Tibial nerve (tissue), 4 donors: ENCODE data around the gene LIN9. TPM values are rescaled to one million over a fixed set of nuclear protein-coding genes. Genes with fewer than 3 reads are reported as not detected.

Experiments
- DNase-seq, 2 donors: peaks; one replicate each; pipeline ENCODE4 v3.0.0-alpha.2; 2019; ENCODE audit warnings: low spot score in 2 of 2
- H3K27ac ChIP-seq, 4 donors: fragments of 200-600 bp; sonication (generic) in 3 of 4; one replicate each; pipeline ENCODE4 v1.5.1; 2017 to 2019; ENCODE audit warnings: mild to moderate bottlenecking in 1 of 4
- H3K27me3 ChIP-seq, 2 donors: fragments of 200-600 bp; sonication (generic) in 1 of 2; one replicate each; pipeline versions ENCODE4 v1.5.1 to v1.6.0; 2017 to 2019
- H3K36me3 ChIP-seq, 3 donors: fragments of 200-600 bp; sonication (generic); one replicate each; pipeline ENCODE4 v1.5.1; 2018 to 2019
- H3K4me1 ChIP-seq, 4 donors: fragments of 200-600 bp; sonication (generic) in 3 of 4; one replicate each; pipeline ENCODE4 v1.5.1; 2017 to 2019
- H3K4me3 ChIP-seq, 4 donors: fragments of 200-600 bp; sonication (generic) in 3 of 4; one replicate each; pipeline ENCODE4 v1.5.1; 2017 to 2019; ENCODE audit warnings: mild to moderate bottlenecking in 1 of 4, moderate library complexity in 1 of 4
- H3K9me3 ChIP-seq, 4 donors: fragments of 200-600 bp; sonication (generic) in 3 of 4; one replicate each; pipeline ENCODE4 v1.5.1; 2017 to 2019
- CTCF ChIP-seq, 5 experiments: fragments of 200-600 bp in 3 of 5; fragments of 450-650 bp in 2 of 5; sonication (generic) in 3 of 5; IDR thresholded peaks; one replicate each; pipeline ENCODE4 v1.5.1; 2016 to 2019; ENCODE audit warnings: antibody characterized with exemption in 5 of 5, mild to moderate bottlenecking in 3 of 5, moderate library complexity in 2 of 5
- EP300 ChIP-seq, 2 donors: sonication (generic); formaldehyde crosslinking; IDR thresholded peaks; one replicate each; pipeline ENCODE4 v1.6.1; 2017; ENCODE audit warnings: antibody characterized with exemption in 2 of 2, mild to moderate bottlenecking in 1 of 2
- POLR2A ChIP-seq, 2 donors: fragments of 450-650 bp; IDR thresholded peaks; one replicate each; pipeline ENCODE4 v1.6.1; 2017; ENCODE audit warnings: antibody characterized with exemption in 2 of 2, mild to moderate bottlenecking in 2 of 2, moderate library complexity in 2 of 2
- WGBS, 2 donors: methylation state at CpG; one replicate each; pipeline ENCODE4 v1.1.5; 2018; 5-methylcytosine and 5-hydroxymethylcytosine counted together
- total RNA-seq, 4 donors: library from RNA; depleted of rRNA; stranded (reverse); fragments of >200 nt; gene quantifications; one replicate each; pipeline ENCODE4 v1.1.0, GENCODE V29; 2016

The LIN9 gene
- total RNA-seq, 4 donors from 2014 or later = 1.3 to 2.4 (median 2.2) TPM

- Histone ChIP-seq H3K27ac (no peak overlapping the region), H3K4me1 (peaks cover 0 to 19% (median 8%) of the 10 kb centered on the region in 4 donors), H3K27me3 (no peaks in the 10 kb centered on the region), H3K36me3 (peaks cover 0 to 5% (median 0%) of the 10 kb centered on the region in 3 donors), H3K9me3 (no peaks in the 10 kb centered on the region), H3K4me3 (no peak overlapping the region)
- TF ChIP-seq EP300 (IDR thresholded peaks at IDR 0.05) = no peak
- no peak for TF ChIP-seq CTCF (IDR thresholded peaks at IDR 0.05)
- no peak for TF ChIP-seq POLR2A (IDR thresholded peaks at IDR 0.05)
- WGBS, 2 donors = 90 to 91% methylated on average over 5 of the region's 5 CpGs
- no peak for DNase-seq
These were observed 3.8 kb downstream of the LIN9 start for GRCh38 chr1:226305184-226305583.

- peaks cover 0 to 8% (median 0%) of the 10 kb centered on the region in 3 donors for H3K36me3 ChIP-seq
- DNase-seq = no peak
- H3K27ac ChIP-seq = no peak overlapping the region
- 91 to 94% methylated on average over 4 of the region's 4 CpGs for WGBS, 2 donors
- H3K27me3 ChIP-seq = no peaks in the 10 kb centered on the region
- no peak overlapping the region for H3K4me3 ChIP-seq
- H3K9me3 ChIP-seq = no peaks in the 10 kb centered on the region
- no peak for TF ChIP-seq POLR2A (IDR thresholded peaks at IDR 0.05)
- no peak for TF ChIP-seq CTCF (IDR thresholded peaks at IDR 0.05)
- no peak for TF ChIP-seq EP300 (IDR thresholded peaks at IDR 0.05)
- peaks cover 0 to 11% (median under 1%) of the 10 kb centered on the region in 4 donors for H3K4me1 ChIP-seq
These were observed 4.5 kb downstream of the LIN9 start for GRCh38 chr1:226304291-226304955.

GRCh38 chr1:226302731-226303130 lies 6.2 kb downstream of the LIN9 start:
- DNase-seq = no peak
- WGBS, 2 donors = 94 to 98% methylated on average over 1 of the region's 1 CpG

GRCh38 chr1:226296911-226297310 lies 12.1 kb downstream of the LIN9 start:
- Histone ChIP-seq H3K27ac (no peak overlapping the region), H3K27me3 (no peaks in the 10 kb centered on the region), H3K9me3 (no peaks in the 10 kb centered on the region), H3K36me3 (peaks cover 0 to 56% (median 0%) of the 10 kb centered on the region in 3 donors), H3K4me3 (no peak overlapping the region), H3K4me1 (no peaks in the 10 kb centered on the region)
- DNase-seq = no peak
- TF ChIP-seq CTCF (IDR thresholded peaks at IDR 0.05) (no peak), EP300 (IDR thresholded peaks at IDR 0.05) (no peak), POLR2A (IDR thresholded peaks at IDR 0.05) (no peak)
- WGBS, 2 donors = 96% methylated on average over 5 of the region's 5 CpGs

More at GRCh38 chr1:226302731-226303130, 6.2 kb downstream of the LIN9 start:
- TF ChIP-seq POLR2A (IDR thresholded peaks at IDR 0.05) (no peak), EP300 (IDR thresholded peaks at IDR 0.05) (no peak), CTCF (IDR thresholded peaks at IDR 0.05) (no peak)
- Histone ChIP-seq H3K4me3 (no peak overlapping the region), H3K27me3 (no peaks in the 10 kb centered on the region), H3K9me3 (no peaks in the 10 kb centered on the region), H3K36me3 (peaks cover 0 to 18% (median 0%) of the 10 kb centered on the region in 3 donors), H3K4me1 (peaks cover 0 to 2% (median 0%) of the 10 kb centered on the region in 4 donors), H3K27ac (no peak overlapping the region)

GRCh38 chr1:226293553-226293920 lies 15.4 kb downstream of the LIN9 start:
- H3K36me3 ChIP-seq = peaks cover 0 to 50% (median 0%) of the 10 kb centered on the region in 3 donors
- no peaks in the 10 kb centered on the region for H3K27me3 ChIP-seq
- TF ChIP-seq POLR2A (IDR thresholded peaks at IDR 0.05) (no peak), EP300 (IDR thresholded peaks at IDR 0.05) (no peak), CTCF (IDR thresholded peaks at IDR 0.05) (no peak)
- no peaks in the 10 kb centered on the region for H3K4me1 ChIP-seq
- no peak overlapping the region for H3K4me3 ChIP-seq
- 69 to 79% methylated on average over 4 of the region's 4 CpGs for WGBS, 2 donors
- H3K9me3 ChIP-seq = no peaks in the 10 kb centered on the region
- no peak for DNase-seq
- H3K27ac ChIP-seq = no peak overlapping the region
